Measurements from ENCODE around the gene SLC2A5. TPM values are rescaled to one million over a fixed set of nuclear protein-coding genes. Genes with fewer than 3 reads are reported as not detected.
A peak's percentile ranks its signal among the peaks of the same experiment; 100 is the strongest.

Gene SLC2A5
- total and polyA plus RNA-seq, 4 donors, result 0.16 to 2.8 (median 1.5) TPM

DNA sequence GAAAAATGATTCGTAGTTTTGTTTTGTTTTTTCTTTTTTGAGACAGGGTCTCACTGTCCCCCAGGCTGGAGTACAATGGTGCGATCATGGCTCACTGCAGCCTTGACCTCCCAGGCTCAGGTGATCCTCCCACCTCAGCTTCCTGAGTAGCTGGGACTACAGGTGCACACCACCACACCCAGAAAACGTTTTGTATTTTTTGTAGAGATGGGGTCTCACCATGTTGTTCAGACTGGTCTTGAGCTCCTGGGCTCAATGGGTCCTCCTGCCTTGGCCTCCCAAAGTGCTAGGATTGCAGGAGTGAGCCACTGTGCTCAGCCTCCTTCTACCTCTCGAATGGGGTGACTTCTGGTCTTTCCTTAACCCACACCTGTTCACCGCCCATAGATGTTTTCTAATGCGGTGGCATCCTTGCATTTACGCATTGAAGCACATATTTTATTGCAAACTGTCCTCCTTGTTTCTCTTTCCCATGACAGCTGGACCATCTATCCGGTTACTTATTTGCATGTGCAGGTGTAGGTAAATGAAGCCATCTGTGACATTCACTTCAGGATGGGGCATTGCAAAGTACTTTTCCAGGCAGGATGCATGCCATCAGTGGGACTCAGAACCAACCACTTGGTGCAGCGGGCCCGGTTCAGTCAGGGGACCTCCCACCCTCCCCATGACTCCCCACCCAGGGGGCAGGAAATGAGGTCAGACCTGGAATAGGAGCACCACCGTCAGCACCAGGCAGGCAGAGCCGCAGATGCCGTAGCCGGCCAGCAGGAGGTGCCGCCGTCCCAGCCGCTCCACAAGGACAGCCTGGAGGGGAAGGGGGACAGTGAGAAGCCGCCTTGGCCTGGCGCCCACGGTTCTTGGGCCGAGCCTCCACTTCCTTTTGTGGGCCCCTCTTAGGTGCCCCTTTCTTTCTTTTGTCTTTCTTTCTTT is 59.7 kb downstream of the SLC2A5 start:
- Histone ChIP-seq H3K9me3 (ENCODE audit: control insufficient read depth in 4 of 4, insufficient read depth in 3 of 4, low read length in 3 of 4) (no peaks in the 10 kb centered on the region), H3K27me3 (ENCODE audit: control insufficient read depth in 3 of 3, insufficient read depth in 3 of 3, low read length in 2 of 3) (no peaks in the 10 kb centered on the region), H3K9ac (ENCODE audit: insufficient read depth in 1 of 2, low read length in 2 of 2) (no peak overlapping the region), H3K27ac (ENCODE audit: low read depth in 1 of 2, low read length in 1 of 2) (no peak overlapping the region), H3K36me3 (ENCODE audit: control insufficient read depth in 4 of 4, insufficient read depth in 4 of 4, low read length in 4 of 4) (no peaks in the 10 kb centered on the region), H3K4me1 (ENCODE audit: control insufficient read depth in 5 of 5, insufficient read depth in 5 of 5, low read length in 5 of 5) (peaks cover 0 to 5% (median 2%) of the 10 kb centered on the region in 5 donors), H3K4me3 (no peak overlapping the region)
- TF ChIP-seq, protein P1, sequence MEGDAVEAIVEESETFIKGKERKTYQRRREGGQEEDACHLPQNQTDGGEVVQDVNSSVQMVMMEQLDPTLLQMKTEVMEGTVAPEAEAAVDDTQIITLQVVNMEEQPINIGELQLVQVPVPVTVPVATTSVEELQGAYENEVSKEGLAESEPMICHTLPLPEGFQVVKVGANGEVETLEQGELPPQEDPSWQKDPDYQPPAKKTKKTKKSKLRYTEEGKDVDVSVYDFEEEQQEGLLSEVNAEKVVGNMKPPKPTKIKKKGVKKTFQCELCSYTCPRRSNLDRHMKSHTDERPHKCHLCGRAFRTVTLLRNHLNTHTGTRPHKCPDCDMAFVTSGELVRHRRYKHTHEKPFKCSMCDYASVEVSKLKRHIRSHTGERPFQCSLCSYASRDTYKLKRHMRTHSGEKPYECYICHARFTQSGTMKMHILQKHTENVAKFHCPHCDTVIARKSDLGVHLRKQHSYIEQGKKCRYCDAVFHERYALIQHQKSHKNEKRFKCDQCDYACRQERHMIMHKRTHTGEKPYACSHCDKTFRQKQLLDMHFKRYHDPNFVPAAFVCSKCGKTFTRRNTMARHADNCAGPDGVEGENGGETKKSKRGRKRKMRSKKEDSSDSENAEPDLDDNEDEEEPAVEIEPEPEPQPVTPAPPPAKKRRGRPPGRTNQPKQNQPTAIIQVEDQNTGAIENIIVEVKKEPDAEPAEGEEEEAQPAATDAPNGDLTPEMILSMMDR (IDR thresholded peaks at IDR 0.05; ENCODE audit: control extremely low read depth, extremely low read depth), result no peak
- WGBS, 2 donors, result 49 to 55% methylated on average over 18 to 21 of the region's 21 CpGs
- no peak for ATAC-seq (ENCODE audit: insufficient read depth, low FRiP score)
- peak; percentile 45 to 66 (median 59) for DNase-seq

GRCh38 chr1:9008236-9008635 is 61.2 kb downstream of the SLC2A5 start:
- 88 to 97% methylated on average over 10 of the region's 10 CpGs for WGBS, 2 donors
- H3K4me1 ChIP-seq (ENCODE audit: control insufficient read depth in 5 of 5, insufficient read depth in 5 of 5, low read length in 5 of 5), result peaks cover 0 to 3% (median 0%) of the 10 kb centered on the region in 5 donors
- H3K27me3 ChIP-seq (ENCODE audit: control insufficient read depth in 3 of 3, insufficient read depth in 3 of 3, low read length in 2 of 3), result no peaks in the 10 kb centered on the region
- no peak overlapping the region for H3K4me3 ChIP-seq
- ATAC-seq (ENCODE audit: insufficient read depth, low FRiP score) (no peak), DNase-seq (no peak)
- H3K9ac ChIP-seq (ENCODE audit: insufficient read depth in 1 of 2, low read length in 2 of 2), result no peak overlapping the region
- TF ChIP-seq, protein P1 (IDR thresholded peaks at IDR 0.05; ENCODE audit: control extremely low read depth, extremely low read depth), result no peak
- H3K36me3 ChIP-seq (ENCODE audit: control insufficient read depth in 4 of 4, insufficient read depth in 4 of 4, low read length in 4 of 4), result no peaks in the 10 kb centered on the region
- no peaks in the 10 kb centered on the region for H3K9me3 ChIP-seq (ENCODE audit: control insufficient read depth in 4 of 4, insufficient read depth in 3 of 4, low read length in 3 of 4)
- H3K27ac ChIP-seq (ENCODE audit: low read depth in 1 of 2, low read length in 1 of 2), result no peak overlapping the region

DNA sequence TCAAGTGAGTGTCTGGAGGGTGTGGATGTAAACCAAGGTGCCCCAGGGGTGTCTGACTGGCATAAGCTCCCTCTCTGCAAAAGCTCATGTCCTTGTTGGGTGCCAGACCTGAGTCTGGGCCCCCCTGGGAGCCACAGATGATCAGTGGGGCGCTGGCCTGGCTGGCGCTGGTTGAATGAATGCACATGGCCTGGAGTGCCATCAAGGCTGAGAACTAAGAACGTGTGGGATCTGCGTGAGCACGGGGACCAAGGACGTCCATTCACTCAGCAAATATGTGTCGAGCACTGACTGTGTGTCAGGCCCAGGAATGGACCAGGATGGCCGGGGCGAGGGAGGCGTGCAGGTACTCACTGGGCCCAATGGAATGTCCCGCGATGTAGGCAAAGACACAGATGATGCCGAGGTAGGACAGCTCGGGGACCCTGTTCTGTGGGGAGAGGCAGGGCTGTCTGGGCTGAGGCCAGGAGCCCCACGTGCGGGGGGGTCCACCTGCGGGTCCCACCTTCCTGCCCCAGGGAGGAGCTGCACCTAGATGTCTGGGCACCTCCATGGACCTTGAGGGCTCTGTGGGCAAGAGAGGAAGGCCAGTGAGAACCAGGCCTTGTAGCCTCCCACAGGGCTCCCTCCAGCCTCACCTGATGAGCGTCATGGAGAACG is 62.3 kb downstream of the SLC2A5 start:
- DNase-seq, result no peak
- Histone ChIP-seq H3K9ac (ENCODE audit: insufficient read depth in 1 of 2, low read length in 2 of 2) (no peak overlapping the region), H3K4me3 (no peak overlapping the region), H3K27me3 (ENCODE audit: control insufficient read depth in 3 of 3, insufficient read depth in 3 of 3, low read length in 2 of 3) (no peaks in the 10 kb centered on the region), H3K9me3 (ENCODE audit: control insufficient read depth in 4 of 4, insufficient read depth in 3 of 4, low read length in 3 of 4) (no peaks in the 10 kb centered on the region), H3K4me1 (ENCODE audit: control insufficient read depth in 5 of 5, insufficient read depth in 5 of 5, low read length in 5 of 5) (peaks cover 0 to 3% (median 0%) of the 10 kb centered on the region in 5 donors), H3K36me3 (ENCODE audit: control insufficient read depth in 4 of 4, insufficient read depth in 4 of 4, low read length in 4 of 4) (no peaks in the 10 kb centered on the region), H3K27ac (ENCODE audit: low read depth in 1 of 2, low read length in 1 of 2) (no peak overlapping the region)
- 93 to 94% methylated on average over 19 of the region's 19 CpGs for WGBS, 2 donors
- TF ChIP-seq, protein P1 (IDR thresholded peaks at IDR 0.05; ENCODE audit: control extremely low read depth, extremely low read depth), result no peak
- ATAC-seq (ENCODE audit: insufficient read depth, low FRiP score), result no peak

All from lung (tissue), 12 donors.